Testis (tissue), 3 donors: ENCODE results near the gene PHEX. TPM values are rescaled to one million over a fixed set of nuclear protein-coding genes. Genes with fewer than 3 reads are reported as not detected.

Source experiments
- DNase-seq: peaks from one replicate; pipeline ENCODE4 v3.0.0-alpha.2; 2019
- H3K27ac ChIP-seq, 2 donors: fragments of 200-600 bp; sonication (generic); one replicate each; pipeline ENCODE4 v1.5.1; 2019
- H3K27me3 ChIP-seq: fragments of 200-600 bp; sonication (generic); one replicate; pipeline ENCODE4 v1.5.1; 2019
- H3K36me3 ChIP-seq: fragments of 200-600 bp; sonication (generic); one replicate; pipeline ENCODE4 v1.5.1; 2017; ENCODE audit warnings: low read depth; ENCODE audit errors: missing control alignments
- H3K4me1 ChIP-seq: fragments of 200-600 bp; sonication (generic); one replicate; pipeline ENCODE4 v1.5.1; 2019
- H3K4me3 ChIP-seq, 2 donors: fragments of 200-600 bp; sonication (generic); one replicate each; pipeline ENCODE4 v1.5.1; 2017 to 2019
- H3K9me3 ChIP-seq: fragments of 200-600 bp; sonication (generic); one replicate; pipeline ENCODE4 v1.5.1; 2017
- CTCF ChIP-seq, 3 experiments: fragments of 450-650 bp in 2 of 3; fragments of 200-600 bp in 1 of 3; sonication (generic) in 1 of 3; IDR thresholded peaks; one replicate each; pipeline ENCODE4 v1.5.1; 2016 to 2019; ENCODE audit warnings: antibody characterized with exemption in 3 of 3, mild to moderate bottlenecking in 2 of 3, moderate library complexity in 1 of 3
- POLR2A ChIP-seq: fragments of 450-650 bp; IDR thresholded peaks from one replicate; pipeline ENCODE4 v1.6.1; 2017; ENCODE audit warnings: antibody characterized with exemption, mild to moderate bottlenecking, moderate library complexity
- WGBS, 2 donors: methylation state at CpG; one replicate each; pipeline ENCODE4 v1.1.5; 2018; 5-methylcytosine and 5-hydroxymethylcytosine counted together
- intact Hi-C: fragments of 100-400 bp; cut with DNase I; formaldehyde crosslinking; loops from one replicate; pipeline ENCODE4 v1.15.1; 2023; ENCODE audit warnings: low total_unique reads
- polyA plus RNA-seq: library from polyadenylated mRNA; stranded (reverse); fragments of 350-450 nt; fragmentation: Illumina TruSeq; extraction: RNeasy Lipid Tissue Mini Kit (QIAGEN cat#74804); gene quantifications from one replicate; pipeline ENCODE4 v1.2.3, GENCODE V29; 2014; ENCODE audit warnings: low read depth, low replicate concordance; ENCODE audit not compliant: insufficient read depth
- total RNA-seq, 2 donors: library from RNA; depleted of rRNA; stranded (reverse); fragments of >200 nt; gene quantifications; one replicate each; pipeline ENCODE4 v1.2.3, GENCODE V29; 2016

Gene PHEX
- total and polyA plus RNA-seq, 3 donors from 2014 or later: 0.24 to 0.37 (median 0.31) TPM

GRCh38 chrX:22196149-22196548 lies 164.0 kb downstream of the PHEX start:
- DNase-seq: no peak
- 82 to 100% methylated on average over 1 of the region's 1 CpG for WGBS, 2 donors
- Histone ChIP-seq H3K27me3 (no peaks in the 10 kb centered on the region), H3K4me3 (no peak overlapping the region), H3K9me3 (no peaks in the 10 kb centered on the region), H3K27ac (no peak overlapping the region), H3K4me1 (no peaks in the 10 kb centered on the region), H3K36me3 (no peaks in the 10 kb centered on the region)
- intact Hi-C loops: no loop called here
- no peak for TF ChIP-seq CTCF (IDR thresholded peaks at IDR 0.05)
- TF ChIP-seq POLR2A: no peak

- no peak overlapping the region for H3K4me3 ChIP-seq
- TF ChIP-seq CTCF (IDR thresholded peaks at IDR 0.05): no peak
- no peak for TF ChIP-seq POLR2A
- intact Hi-C loops: no loop called here
- H3K9me3 ChIP-seq: no peaks in the 10 kb centered on the region
- no peaks in the 10 kb centered on the region for H3K27me3 ChIP-seq
- DNase-seq: no peak
- H3K36me3 ChIP-seq: no peaks in the 10 kb centered on the region
- H3K27ac ChIP-seq: no peak overlapping the region
- H3K4me1 ChIP-seq: no peaks in the 10 kb centered on the region
Measured at GRCh38 chrX:22202251-22202650, 170.1 kb downstream of the PHEX start.

- H3K36me3 ChIP-seq: no peaks in the 10 kb centered on the region
- no peaks in the 10 kb centered on the region for H3K27me3 ChIP-seq
- DNase-seq: no peak
- H3K9me3 ChIP-seq: no peaks in the 10 kb centered on the region
- intact Hi-C loops: no loop called here
- H3K27ac ChIP-seq: no peak overlapping the region
- TF ChIP-seq POLR2A: no peak
- TF ChIP-seq CTCF (IDR thresholded peaks at IDR 0.05): no peak
- H3K4me1 ChIP-seq: no peaks in the 10 kb centered on the region
- no peak overlapping the region for H3K4me3 ChIP-seq
Measured at GRCh38 chrX:22203186-22203585, 171.1 kb downstream of the PHEX start.

DNA sequence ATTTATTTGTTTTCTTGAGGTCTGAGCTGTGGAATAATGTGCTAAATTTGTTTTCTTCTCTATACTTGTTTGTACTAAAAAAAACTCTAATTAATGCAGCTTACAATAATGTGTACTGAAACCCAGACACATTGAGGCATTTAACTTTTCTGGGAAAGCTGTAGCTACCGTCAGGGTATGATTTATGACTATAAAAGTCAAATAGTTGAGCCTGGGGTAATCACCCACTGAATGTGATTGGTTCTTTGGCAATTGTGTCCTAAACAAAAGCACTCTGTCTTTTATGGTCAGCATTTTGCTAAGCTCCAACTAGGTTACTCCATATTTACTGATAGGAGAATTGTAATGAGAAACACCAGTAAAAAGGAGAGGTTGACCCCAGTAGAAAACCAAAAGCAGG lies 174.7 kb downstream of the PHEX start:
- H3K4me3 ChIP-seq: no peak overlapping the region
- H3K36me3 ChIP-seq: no peaks in the 10 kb centered on the region
- WGBS, 2 donors: 50 to 90% methylated on average over 1 of the region's 1 CpG
- no peaks in the 10 kb centered on the region for H3K4me1 ChIP-seq
- H3K9me3 ChIP-seq: no peaks in the 10 kb centered on the region
- no peaks in the 10 kb centered on the region for H3K27me3 ChIP-seq
- no peak overlapping the region for H3K27ac ChIP-seq
- intact Hi-C loops: no loop called here
- DNase-seq: no peak
- no peak for TF ChIP-seq CTCF (IDR thresholded peaks at IDR 0.05)
- TF ChIP-seq POLR2A: no peak

- TF ChIP-seq CTCF (IDR thresholded peaks at IDR 0.05) (no peak), POLR2A (no peak)
- H3K9me3 ChIP-seq: no peaks in the 10 kb centered on the region
- DNase-seq: no peak
- no peaks in the 10 kb centered on the region for H3K4me1 ChIP-seq
- H3K36me3 ChIP-seq: no peaks in the 10 kb centered on the region
- H3K27ac ChIP-seq: no peak overlapping the region
- no peak overlapping the region for H3K4me3 ChIP-seq
- H3K27me3 ChIP-seq: no peaks in the 10 kb centered on the region
- intact Hi-C loops: no loop called here
- WGBS, 2 donors: 84 to 92% methylated on average over 2 of the region's 2 CpGs
Measured at GRCh38 chrX:22220941-22221340, 188.8 kb downstream of the PHEX start.
